ENCODE data around the gene ARHGEF18.
"Not testable (repeated sequence)": the region's sequence is repeated elsewhere in the genome, so short reads cannot be mapped to it uniquely, and the experiment has no call there.

ARHGEF18 gene

GRCh38 chr19:7349231-7349591 lies 474 bp downstream of the ARHGEF18 start:
- DNase-seq (ENCODE audit: low spot score) = no peak

GRCh38 chr19:7349961-7350711 lies 1.4 kb downstream of the ARHGEF18 start:
- DNase-seq (ENCODE audit: low spot score) = no peak

- no peak for DNase-seq (ENCODE audit: low spot score)
These were observed 3.1 kb downstream of the ARHGEF18 start for GRCh38 chr19:7351861-7352260.

DNA sequence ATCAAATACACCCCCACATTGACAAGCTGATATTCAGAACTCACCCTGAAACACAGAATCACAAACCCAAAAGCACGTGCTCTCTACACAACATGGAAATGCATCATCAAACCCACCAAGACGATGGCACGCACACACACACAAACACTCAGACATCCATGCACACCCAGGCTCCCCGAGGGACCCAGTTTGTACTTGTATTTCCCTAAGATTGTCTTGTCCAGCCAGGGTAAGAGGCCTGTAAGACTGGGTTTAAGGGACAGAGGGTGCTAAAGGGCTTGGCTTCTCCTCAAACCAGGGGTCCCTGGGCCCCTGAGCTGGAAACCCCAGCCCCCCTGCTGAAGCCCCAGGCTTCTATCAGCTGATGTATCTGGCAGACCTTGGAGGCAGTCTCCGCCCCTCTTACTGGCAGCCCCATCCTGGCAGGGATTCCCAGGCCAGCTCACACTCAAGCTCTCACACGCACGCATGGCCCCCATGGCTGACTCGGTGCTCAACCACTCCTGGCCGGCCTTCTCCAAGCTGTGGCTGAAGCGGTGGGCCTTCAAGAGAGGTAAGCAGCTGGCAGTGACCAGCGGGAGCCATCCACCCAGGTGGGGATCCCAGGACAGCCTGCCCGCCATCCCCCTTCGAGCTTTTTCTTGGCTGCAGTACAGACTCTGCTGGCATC lies 6.5 kb downstream of the ARHGEF18 start:
- DNase-seq (ENCODE audit: low spot score) = peak; percentile 75

GRCh38 chr19:7355871-7356270 lies 7.1 kb downstream of the ARHGEF18 start:
- DNase-seq (ENCODE audit: low spot score) = no peak

DNA sequence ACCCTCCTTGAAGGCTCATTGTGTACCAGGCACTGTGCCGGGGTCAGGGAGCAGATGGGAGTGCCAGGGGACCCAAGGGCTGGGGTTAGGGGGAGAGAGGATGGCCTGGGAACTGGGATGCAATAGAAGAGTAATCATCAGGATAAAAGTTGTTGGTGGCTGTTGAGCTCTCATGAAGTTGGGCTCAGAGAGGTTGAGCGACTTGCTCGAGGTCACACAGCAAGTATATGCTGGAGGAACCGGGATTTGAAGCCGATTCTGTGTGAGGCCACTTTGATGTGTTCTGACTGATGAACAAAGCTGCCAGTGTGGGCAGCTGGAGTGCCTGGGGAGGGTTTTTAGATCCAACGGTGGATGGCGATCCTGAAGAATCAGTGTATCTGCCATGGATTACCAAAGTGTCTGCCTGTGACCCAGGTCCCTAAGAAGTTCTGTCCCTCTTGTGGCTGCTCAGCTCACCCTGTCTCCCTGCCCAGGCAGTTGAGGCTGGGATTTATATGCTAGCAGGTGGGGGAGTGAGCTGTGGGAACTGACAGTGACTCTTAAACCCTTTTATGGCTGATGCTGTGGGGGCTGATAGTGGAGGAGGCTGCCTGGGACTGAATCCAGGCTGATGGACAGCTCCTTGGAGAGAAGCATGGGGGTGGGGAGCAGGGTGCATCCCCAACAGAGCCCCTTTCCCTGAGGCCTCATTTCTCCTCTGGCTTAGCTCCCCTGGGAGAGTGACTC lies 8.3 kb downstream of the ARHGEF18 start:
- DNase-seq (ENCODE audit: low spot score) = no peak

- DNase-seq (ENCODE audit: low spot score) = no peak
These were observed 9.4 kb downstream of the ARHGEF18 start for GRCh38 chr19:7358102-7358597.

DNA sequence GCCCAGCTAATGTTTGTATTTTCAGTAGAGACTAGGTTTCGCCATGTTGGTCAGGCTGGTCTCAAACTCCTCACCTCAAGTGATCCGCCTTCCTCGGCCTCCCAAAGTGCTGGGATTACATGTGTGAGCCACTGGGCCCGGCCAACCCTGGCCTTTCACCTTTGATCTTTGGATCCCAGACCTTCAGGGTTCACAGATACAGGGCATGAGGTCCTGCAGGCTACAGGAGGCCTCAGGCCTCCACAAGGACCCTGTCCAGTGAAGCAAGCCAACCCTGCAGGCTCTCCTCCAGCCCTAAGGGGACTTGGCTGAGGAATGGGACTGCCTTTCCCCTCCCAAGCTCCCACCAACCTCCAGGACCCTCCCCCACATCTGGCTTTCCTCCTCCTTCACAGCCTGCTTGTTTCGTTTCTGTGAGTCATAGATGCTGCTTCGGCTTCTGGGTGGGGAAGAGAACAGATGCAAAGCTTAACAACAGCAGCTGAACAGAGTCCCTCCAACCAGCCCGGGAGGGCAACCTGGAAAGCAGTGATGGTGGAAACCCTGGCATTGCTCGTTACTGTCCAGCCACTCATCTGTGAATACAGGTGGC lies 11.8 kb downstream of the ARHGEF18 start:
- no peak for DNase-seq (ENCODE audit: low spot score)

GRCh38 chr19:7363225-7363624 lies 14.5 kb downstream of the ARHGEF18 start:
- no peak for DNase-seq (ENCODE audit: low spot score)

GRCh38 chr19:7366701-7367420 lies 18.1 kb downstream of the ARHGEF18 start:
- DNase-seq (ENCODE audit: low spot score) = peak; percentile 17

- DNase-seq (ENCODE audit: low spot score) = no peak
These were observed 19.7 kb downstream of the ARHGEF18 start for GRCh38 chr19:7368456-7368855.

GRCh38 chr19:7368866-7369265 lies 20.1 kb downstream of the ARHGEF18 start:
- DNase-seq (ENCODE audit: low spot score) = not testable (repeated sequence)

DNA sequence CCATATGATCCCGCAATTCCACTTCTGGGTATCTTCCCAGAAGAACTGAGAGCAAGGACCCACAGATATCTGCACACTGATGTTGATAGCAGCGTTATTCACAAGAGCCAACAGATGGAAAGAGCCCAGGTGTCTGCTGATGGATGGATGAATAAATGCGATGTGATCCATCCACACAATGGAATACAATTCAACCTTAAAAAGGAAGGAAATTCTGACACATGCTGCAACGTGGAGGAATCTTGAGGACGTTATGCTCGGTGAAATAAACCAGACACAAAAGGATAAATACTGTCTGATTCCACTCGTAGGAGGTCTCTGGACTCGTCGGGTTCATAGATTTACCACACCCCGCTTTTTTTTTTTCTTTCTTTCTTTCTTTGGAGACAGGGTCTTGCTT lies 21.8 kb downstream of the ARHGEF18 start:
- no peak for DNase-seq (ENCODE audit: low spot score)

- DNase-seq (ENCODE audit: low spot score) = no peak
These were observed 22.3 kb downstream of the ARHGEF18 start for GRCh38 chr19:7371001-7371400.

DNA sequence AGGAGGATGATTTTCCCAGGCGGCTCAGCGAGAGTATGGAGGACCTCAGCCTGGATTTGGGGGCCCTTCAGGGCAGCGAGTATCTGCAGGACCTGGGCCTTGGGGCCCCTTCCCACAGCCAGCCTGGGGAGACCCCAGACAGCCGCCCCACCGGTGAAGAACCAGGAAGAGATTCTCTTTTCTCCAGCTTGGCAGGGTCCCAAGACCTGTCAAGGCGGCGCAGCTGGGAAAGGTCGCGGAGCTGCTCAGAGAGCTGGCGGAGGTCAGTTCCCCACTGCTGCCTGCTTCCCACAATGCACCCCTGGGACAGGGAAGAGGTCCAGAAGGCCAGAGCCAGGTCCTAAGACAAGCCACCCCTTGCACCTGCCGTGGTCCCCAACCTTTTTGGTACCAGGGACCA lies 24.1 kb downstream of the ARHGEF18 start:
- DNase-seq (ENCODE audit: low spot score) = no peak

- DNase-seq (ENCODE audit: low spot score) = no peak
These were observed 25.1 kb downstream of the ARHGEF18 start for GRCh38 chr19:7373862-7374261.

DNA sequence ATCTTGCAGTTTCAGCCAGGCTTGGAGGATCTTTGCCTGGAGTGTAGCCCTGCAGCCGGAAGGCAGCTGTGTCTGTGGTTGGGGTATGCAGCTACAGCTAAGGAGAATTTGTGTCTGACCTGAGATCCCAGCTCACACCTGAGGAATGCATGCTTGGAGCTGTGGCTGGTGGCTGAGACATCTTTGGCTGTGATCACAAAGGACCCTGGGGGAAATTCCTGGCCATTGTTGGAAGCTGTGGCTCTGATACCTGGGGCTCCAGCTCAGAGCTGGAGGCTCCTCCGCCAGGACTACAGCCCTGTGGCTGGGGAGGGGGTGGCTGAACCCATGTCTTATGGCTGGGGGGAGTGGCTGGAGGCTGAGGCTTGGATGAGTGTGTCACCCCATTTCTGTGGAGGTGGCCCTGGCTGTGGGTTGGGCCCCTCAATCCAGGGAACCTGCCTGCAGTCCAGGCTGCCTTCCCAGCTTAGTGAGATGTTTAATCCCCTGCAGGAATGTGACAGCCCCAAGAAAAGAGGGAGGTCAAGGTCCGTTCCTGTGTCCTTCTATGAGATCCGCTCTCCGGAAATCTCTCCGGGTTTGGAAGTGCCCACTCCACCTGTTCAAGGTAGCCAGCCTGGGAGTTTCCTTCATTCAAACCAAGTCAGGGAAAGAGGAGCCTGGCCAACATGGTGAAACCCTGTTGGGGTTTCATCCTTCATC lies 27.6 kb downstream of the ARHGEF18 start:
- DNase-seq (ENCODE audit: low spot score) = no peak

DNA sequence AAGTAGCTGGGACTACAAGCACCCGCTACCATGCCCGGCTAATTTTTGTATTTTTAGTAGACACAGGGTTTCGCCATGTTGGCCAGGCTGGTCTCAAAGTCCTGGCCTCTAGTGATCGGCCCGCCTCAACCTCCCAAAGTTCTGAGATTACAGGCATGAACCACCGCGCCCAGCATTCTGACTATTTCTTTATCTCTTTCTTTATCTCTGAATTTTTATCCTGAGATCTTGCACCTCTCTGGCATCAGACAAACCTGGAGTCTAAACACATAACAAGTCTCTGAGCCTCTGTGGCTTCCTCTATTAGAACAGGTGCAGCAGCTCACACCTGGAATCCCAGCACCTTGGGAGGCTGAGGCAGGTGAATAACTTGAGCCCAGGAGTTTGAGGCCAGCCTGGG lies 28.5 kb downstream of the ARHGEF18 start:
- no peak for DNase-seq (ENCODE audit: low spot score)

GRCh38 chr19:7381073-7381390 lies 32.3 kb downstream of the ARHGEF18 start:
- no peak for DNase-seq (ENCODE audit: low spot score)

GRCh38 chr19:7382694-7383093 lies 34.0 kb downstream of the ARHGEF18 start:
- no peak for DNase-seq (ENCODE audit: low spot score)

DNA sequence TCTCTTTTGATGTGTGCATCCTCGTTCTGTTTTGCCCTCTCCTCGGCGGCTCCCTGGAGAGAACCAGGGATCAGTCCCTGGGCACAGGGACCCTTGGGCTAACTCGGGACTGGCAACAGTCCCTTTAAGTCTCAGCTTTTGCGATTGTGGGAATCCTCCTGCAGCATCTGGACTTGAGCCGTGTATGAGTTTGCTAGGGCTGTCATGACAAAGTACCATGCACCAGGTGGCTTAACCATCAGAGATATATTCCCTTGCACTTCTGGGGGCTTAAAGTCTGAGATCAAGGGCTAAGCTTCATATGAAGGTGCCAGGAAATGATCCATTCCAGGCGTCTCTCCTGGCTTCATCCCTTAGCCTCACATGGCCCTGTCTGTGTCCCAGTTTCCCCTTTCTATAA lies 34.5 kb downstream of the ARHGEF18 start:
- DNase-seq (ENCODE audit: low spot score) = no peak
